DOHH2 (cell line): ENCODE data around the gene DNMBP.

Experiments
- H3F3A ChIP-seq: fragments of 200-600 bp; sonication (generic), shearing (Covaris generic); 2 replicates; pipeline ENCODE4 v1.6.0; 2016; ENCODE audit warnings: antibody characterized with exemption, mild to moderate bottlenecking; ENCODE audit not compliant: control insufficient read depth, insufficient read depth
- H3K27ac ChIP-seq: fragments of 200-600 bp; sonication (generic); 2 replicates; pipeline ENCODE4 v1.5.1; 2014; ENCODE audit warnings: low read depth, mild to moderate bottlenecking, low read length, moderate library complexity
- H3K27me3 ChIP-seq: fragments of 200-600 bp; sonication (generic); 2 replicates; pipeline ENCODE4 v1.6.1; 2014; ENCODE audit warnings: mild to moderate bottlenecking, low read length, mixed read lengths; ENCODE audit not compliant: control insufficient read depth
- H3K36me3 ChIP-seq: fragments of 200-600 bp; sonication (generic); 2 replicates; pipeline ENCODE4 v1.6.1; 2014; ENCODE audit warnings: mild to moderate bottlenecking, low read length, moderate library complexity, mixed read lengths; ENCODE audit not compliant: control insufficient read depth
- H3K4me1 ChIP-seq: fragments of 200-600 bp; sonication (generic); 2 replicates; pipeline ENCODE4 v1.6.1; 2014; ENCODE audit warnings: mild to moderate bottlenecking, low read length, mixed read lengths; ENCODE audit not compliant: control insufficient read depth
- H3K4me2 ChIP-seq: fragments of 200-600 bp; sonication (generic); 2 replicates; pipeline ENCODE4 v1.6.0; 2014; ENCODE audit warnings: mild to moderate bottlenecking, low read length, moderate library complexity
- H3K4me3 ChIP-seq: fragments of 200-600 bp; sonication (generic); 2 replicates; pipeline ENCODE4 v1.5.1; 2014; ENCODE audit warnings: mild to moderate bottlenecking, low read length, mixed read lengths
- H3K79me2 ChIP-seq: fragments of 200-600 bp; sonication (generic); 2 replicates; pipeline ENCODE4 v1.6.1; 2014; ENCODE audit warnings: mild to moderate bottlenecking, low read length, mixed read lengths; ENCODE audit not compliant: control insufficient read depth
- H3K9me2 ChIP-seq: fragments of 200-600 bp; sonication (generic); replicated peaks from 2 replicates; pipeline ENCODE4 v1.6.1; 2014; ENCODE audit warnings: mild to moderate bottlenecking, low read length, mixed read lengths; ENCODE audit not compliant: control insufficient read depth
- H3K9me3 ChIP-seq: fragments of 200-600 bp; sonication (generic); 2 replicates; pipeline ENCODE4 v1.6.1; 2014; ENCODE audit warnings: antibody characterized with exemption, low read length, mixed read lengths; ENCODE audit not compliant: control insufficient read depth, insufficient read depth
- H4K20me1 ChIP-seq: fragments of 200-600 bp; sonication (generic); 2 replicates; pipeline ENCODE4 v1.6.0; 2014; ENCODE audit warnings: low read depth, mild to moderate bottlenecking, antibody characterized with exemption, low read length, moderate library complexity; ENCODE audit not compliant: control insufficient read depth, insufficient read depth
- EZH2phosphoT487 ChIP-seq: fragments of 200-600 bp; sonication (generic); IDR thresholded peaks from 2 replicates; pipeline ENCODE4 v1.6.1; 2017; ENCODE audit warnings: borderline replicate concordance, mild to moderate bottlenecking, antibody characterized with exemption, low read length, moderate library complexity, mixed read lengths
- TF ChIP-seq, protein P1 (sequence below): fragments of 200-600 bp; sonication (generic); IDR thresholded peaks from one replicate; pipeline ENCODE4 v1.5.1; 2014; ENCODE audit warnings: antibody characterized with exemption, mild to moderate bottlenecking, low read depth, low read length; ENCODE audit not compliant: poor library complexity, severe bottlenecking

Gene DNMBP

DNA sequence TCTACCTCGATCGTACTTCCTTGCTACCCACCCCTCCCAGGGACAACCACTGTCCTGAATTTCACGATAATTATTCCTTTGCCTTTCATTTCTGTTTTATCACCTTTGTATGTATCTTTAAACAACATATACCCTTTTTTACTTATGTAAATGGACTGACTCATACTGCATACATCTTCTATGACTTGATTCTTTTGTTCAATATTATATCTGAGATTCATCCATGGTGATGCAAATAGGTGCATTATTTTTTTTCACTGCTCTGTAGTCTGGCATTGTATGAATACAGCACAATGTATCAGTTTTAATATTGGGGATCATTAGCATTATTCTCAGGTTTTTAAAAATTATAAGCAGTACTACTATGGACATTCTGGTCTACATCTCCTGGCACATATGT, 157.9 kb downstream of the DNMBP start:
- no peaks in the 10 kb centered on the region for H3K9me3 ChIP-seq
- 0 out of 2 replicates have a peak, but pooled peaks cover 3% of the 10 kb centered on the region for H3K4me1 ChIP-seq
- TF ChIP-seq, protein P1, sequence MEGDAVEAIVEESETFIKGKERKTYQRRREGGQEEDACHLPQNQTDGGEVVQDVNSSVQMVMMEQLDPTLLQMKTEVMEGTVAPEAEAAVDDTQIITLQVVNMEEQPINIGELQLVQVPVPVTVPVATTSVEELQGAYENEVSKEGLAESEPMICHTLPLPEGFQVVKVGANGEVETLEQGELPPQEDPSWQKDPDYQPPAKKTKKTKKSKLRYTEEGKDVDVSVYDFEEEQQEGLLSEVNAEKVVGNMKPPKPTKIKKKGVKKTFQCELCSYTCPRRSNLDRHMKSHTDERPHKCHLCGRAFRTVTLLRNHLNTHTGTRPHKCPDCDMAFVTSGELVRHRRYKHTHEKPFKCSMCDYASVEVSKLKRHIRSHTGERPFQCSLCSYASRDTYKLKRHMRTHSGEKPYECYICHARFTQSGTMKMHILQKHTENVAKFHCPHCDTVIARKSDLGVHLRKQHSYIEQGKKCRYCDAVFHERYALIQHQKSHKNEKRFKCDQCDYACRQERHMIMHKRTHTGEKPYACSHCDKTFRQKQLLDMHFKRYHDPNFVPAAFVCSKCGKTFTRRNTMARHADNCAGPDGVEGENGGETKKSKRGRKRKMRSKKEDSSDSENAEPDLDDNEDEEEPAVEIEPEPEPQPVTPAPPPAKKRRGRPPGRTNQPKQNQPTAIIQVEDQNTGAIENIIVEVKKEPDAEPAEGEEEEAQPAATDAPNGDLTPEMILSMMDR: no peak
- no peak for TF ChIP-seq EZH2phosphoT487
- H3K27ac ChIP-seq: no peak overlapping the region
- no peaks in the 10 kb centered on the region for H3K9me2 ChIP-seq
- H4K20me1 ChIP-seq: no peaks in the 10 kb centered on the region
- no peak overlapping the region for H3K4me3 ChIP-seq
- H3K36me3 ChIP-seq: no peaks in the 10 kb centered on the region
- no peak overlapping the region for H3K4me2 ChIP-seq
- no peaks in the 10 kb centered on the region for H3K27me3 ChIP-seq
- H3K79me2 ChIP-seq: no peaks in the 10 kb centered on the region
- H3F3A ChIP-seq: no peaks in the 10 kb centered on the region

DNA sequence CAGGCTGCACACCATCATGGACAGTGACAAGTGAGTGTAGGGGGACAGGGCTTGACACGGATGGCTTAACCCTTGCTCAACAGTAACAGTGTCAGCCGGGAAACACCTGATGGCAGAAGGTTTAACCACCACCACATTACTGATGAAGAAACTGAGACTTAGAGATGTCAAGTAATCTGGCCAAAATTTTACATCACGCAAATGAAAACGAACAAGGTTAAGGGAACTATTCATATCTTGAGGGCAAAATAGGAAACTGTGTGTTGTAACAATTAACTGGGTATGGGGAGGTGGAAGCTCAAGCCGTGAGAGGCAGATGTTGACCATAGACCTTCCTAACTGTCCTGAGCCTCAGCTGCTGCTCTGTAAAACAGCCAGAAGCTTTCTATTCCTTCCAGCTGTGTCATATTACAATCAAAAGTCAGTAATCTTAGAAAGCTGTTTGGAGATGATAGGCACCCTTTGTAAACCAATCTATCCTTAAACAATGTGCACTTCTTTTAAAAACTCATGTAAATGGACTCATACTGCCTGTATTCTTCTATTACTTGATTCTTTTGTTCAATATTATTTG, 158.9 kb downstream of the DNMBP start:
- Histone ChIP-seq H3F3A (no peaks in the 10 kb centered on the region), H3K27me3 (no peaks in the 10 kb centered on the region), H3K36me3 (no peaks in the 10 kb centered on the region), H3K79me2 (no peaks in the 10 kb centered on the region), H3K4me3 (no peak overlapping the region), H4K20me1 (no peaks in the 10 kb centered on the region), H3K4me1 (peaks cover 9% of the 10 kb centered on the region), H3K27ac (no peak overlapping the region), H3K4me2 (no peak overlapping the region), H3K9me2 (no peaks in the 10 kb centered on the region), H3K9me3 (no peaks in the 10 kb centered on the region)
- TF ChIP-seq EZH2phosphoT487: no peak
- TF ChIP-seq, protein P1: no peak

DNA sequence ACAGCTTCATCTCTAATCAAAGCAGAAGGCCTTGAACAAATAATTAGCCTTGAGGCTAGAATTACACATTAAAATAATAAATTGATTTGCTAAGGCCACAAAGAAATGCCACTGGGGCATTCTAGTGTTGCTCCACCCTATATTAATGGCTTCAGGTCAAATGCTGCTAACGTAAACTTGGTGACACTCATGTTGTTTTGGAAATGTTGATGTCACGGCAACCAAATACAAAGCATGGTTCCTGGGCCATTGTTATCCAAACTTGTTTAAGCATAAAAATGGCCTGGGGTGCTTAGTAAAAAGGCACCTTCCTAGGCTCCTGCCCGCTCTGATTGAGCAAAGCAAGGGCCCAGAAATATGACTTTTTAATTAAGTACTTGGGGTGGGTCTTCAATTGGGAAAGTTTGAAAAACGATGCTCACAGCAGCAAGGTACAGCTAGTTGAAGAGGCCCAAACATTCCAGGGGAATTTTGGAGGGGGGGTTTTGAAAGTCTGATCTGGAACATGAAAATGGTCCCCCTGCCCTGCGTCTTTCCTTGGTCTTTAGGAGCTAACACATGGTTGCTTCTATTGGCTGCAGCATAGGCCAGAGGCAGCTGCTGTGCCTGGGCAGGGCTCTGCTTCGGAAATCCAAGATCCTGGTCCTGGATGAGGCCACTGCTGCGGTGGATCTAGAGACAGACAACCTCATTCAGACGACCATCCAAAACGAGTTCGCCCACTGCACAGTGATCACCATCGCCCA, 159.6 kb downstream of the DNMBP start:
- Histone ChIP-seq H3K4me1 (peaks cover 9% of the 10 kb centered on the region), H3K4me3 (no peak overlapping the region), H3F3A (no peaks in the 10 kb centered on the region), H3K9me3 (no peaks in the 10 kb centered on the region), H3K9me2 (no peaks in the 10 kb centered on the region), H3K27ac (no peak overlapping the region), H3K79me2 (no peaks in the 10 kb centered on the region), H3K4me2 (no peak overlapping the region), H4K20me1 (no peaks in the 10 kb centered on the region), H3K36me3 (no peaks in the 10 kb centered on the region), H3K27me3 (no peaks in the 10 kb centered on the region)
- no peak for TF ChIP-seq EZH2phosphoT487
- TF ChIP-seq, protein P1: no peak
